ENCODE data around the gene PPM1L.
"Not testable (repeated sequence)": the region's sequence is repeated elsewhere in the genome, so short reads cannot be mapped to it uniquely, and the experiment has no call there.

The PPM1L gene

GRCh38 chr3:160981217-160981938 lies 225.3 kb downstream of the PPM1L start:
- no peak for TF ChIP-seq CTCF (IDR thresholded peaks at IDR 0.05; ENCODE audit: extremely low read depth, insufficient read depth, missing control alignments)
- peak; percentile 42 for DNase-seq (ENCODE audit: low spot score)
- in situ Hi-C loops (cut with MboI; ENCODE audit: low pct_unique_long_range_greater_than_20kb, low sequenced_read_pairs, unreplicated experiment), result no loop called here

- DNase-seq (ENCODE audit: low spot score), result no peak
- in situ Hi-C loops (cut with MboI; ENCODE audit: low pct_unique_long_range_greater_than_20kb, low sequenced_read_pairs, unreplicated experiment), result no loop called here
- TF ChIP-seq CTCF (IDR thresholded peaks at IDR 0.05; ENCODE audit: extremely low read depth, insufficient read depth, missing control alignments), result no peak
These were observed 226.5 kb downstream of the PPM1L start for GRCh38 chr3:160982491-160982890.

GRCh38 chr3:160983900-160984299 lies 227.9 kb downstream of the PPM1L start:
- in situ Hi-C loops (cut with MboI; ENCODE audit: low pct_unique_long_range_greater_than_20kb, low sequenced_read_pairs, unreplicated experiment); DNase-seq (ENCODE audit: low spot score): not testable (repeated sequence)

GRCh38 chr3:160986069-160986468 lies 230.0 kb downstream of the PPM1L start:
- in situ Hi-C loops (cut with MboI; ENCODE audit: low pct_unique_long_range_greater_than_20kb, low sequenced_read_pairs, unreplicated experiment), result no loop called here
- TF ChIP-seq CTCF (IDR thresholded peaks at IDR 0.05; ENCODE audit: extremely low read depth, insufficient read depth, missing control alignments), result no peak
- DNase-seq (ENCODE audit: low spot score), result no peak

GRCh38 chr3:160987982-160988964 lies 232.2 kb downstream of the PPM1L start:
- in situ Hi-C loops (cut with MboI; ENCODE audit: low pct_unique_long_range_greater_than_20kb, low sequenced_read_pairs, unreplicated experiment), result no loop called here
- no peak for TF ChIP-seq CTCF (IDR thresholded peaks at IDR 0.05; ENCODE audit: extremely low read depth, insufficient read depth, missing control alignments)
- DNase-seq (ENCODE audit: low spot score), result no peak

- no peak for DNase-seq (ENCODE audit: low spot score)
- in situ Hi-C loops (cut with MboI; ENCODE audit: low pct_unique_long_range_greater_than_20kb, low sequenced_read_pairs, unreplicated experiment), result no loop called here
- no peak for TF ChIP-seq CTCF (IDR thresholded peaks at IDR 0.05; ENCODE audit: extremely low read depth, insufficient read depth, missing control alignments)
These were observed 234.4 kb downstream of the PPM1L start for GRCh38 chr3:160990446-160990845.

GRCh38 chr3:160992712-160993111 lies 236.7 kb downstream of the PPM1L start:
- no peak for TF ChIP-seq CTCF (IDR thresholded peaks at IDR 0.05; ENCODE audit: extremely low read depth, insufficient read depth, missing control alignments)
- no peak for DNase-seq (ENCODE audit: low spot score)
- in situ Hi-C loops (cut with MboI; ENCODE audit: low pct_unique_long_range_greater_than_20kb, low sequenced_read_pairs, unreplicated experiment), result no loop called here
